WTC11 (cell line): ENCODE results near the gene ARL15. TPM values are rescaled to one million over a fixed set of nuclear protein-coding genes. Genes with fewer than 3 reads are reported as not detected.

ENCODE experiments used
- ATAC-seq: fragments of 200-7000 bp; cut with Tn5 transposase; 2 replicates; pipeline ENCODE4 v1.10.0; 2021; ENCODE audit warnings: mild to moderate bottlenecking, moderate library complexity
- CTCF ChIA-PET: fragments of 300-600 bp; sonication (Branson Sonifier 250); formaldehyde crosslinking; loops from one replicate; lab custom pipeline; 2021; ENCODE audit warnings: antibody characterized with exemption; lab: Charles Lee
- POLR2A ChIA-PET: fragments of 350-600 bp; sonication (Branson Sonifier 250); formaldehyde crosslinking; loops from one replicate; lab custom pipeline; 2021; ENCODE audit warnings: antibody characterized with exemption; lab: Charles Lee
- DNase-seq: peaks from one replicate; pipeline ENCODE4 v3.0.0; 2021; ENCODE audit warnings: low spot score
- H3K27ac Mint-ChIP-seq: 2 replicates; pipeline ENCODE4 v1.8.0; 2021; ENCODE audit warnings: mixed read lengths
- H3K27me3 Mint-ChIP-seq: 2 replicates; pipeline ENCODE4 v1.8.0; 2021; ENCODE audit warnings: low read depth, mild to moderate bottlenecking, moderate library complexity, mixed read lengths
- H3K36me3 Mint-ChIP-seq: 2 replicates; pipeline ENCODE4 v1.8.0; 2021; ENCODE audit warnings: mixed read lengths
- H3K4me1 Mint-ChIP-seq: 2 replicates; pipeline ENCODE4 v1.8.0; 2022; ENCODE audit warnings: mixed read lengths
- H3K4me3 Mint-ChIP-seq: 2 replicates; pipeline ENCODE4 v1.8.0; 2021; ENCODE audit warnings: mild to moderate bottlenecking, moderate library complexity, mixed read lengths
- H3K9me3 Mint-ChIP-seq: 2 replicates; pipeline ENCODE4 v1.8.0; 2021; ENCODE audit warnings: mixed read lengths
- ATF1 ChIP-seq: sonication (generic); formaldehyde crosslinking; IDR thresholded peaks from 2 replicates; pipeline ENCODE4 v1.8.1; 2023; ENCODE audit warnings: mild to moderate bottlenecking, moderate library complexity, missing genetic modification reagents
- CREM ChIP-seq: sonication (generic); formaldehyde crosslinking; IDR thresholded peaks from 2 replicates; pipeline ENCODE4 v1.8.1; 2022; ENCODE audit warnings: mild to moderate bottlenecking, missing genetic modification reagents, moderate library complexity
- EMX1 ChIP-seq: fragments of 250-450 bp; sonication (Bioruptor Pico); IDR thresholded peaks from 2 replicates; pipeline ENCODE4 v1.8.0; 2021; ENCODE audit warnings: mild to moderate bottlenecking
- FOXP1 ChIP-seq: sonication (generic); formaldehyde crosslinking; IDR thresholded peaks from 2 replicates; pipeline ENCODE4 v1.8.0; 2022; ENCODE audit warnings: missing genetic modification reagents, mild to moderate bottlenecking, moderate library complexity, borderline replicate concordance
- FOXP4 ChIP-seq: sonication (generic); formaldehyde crosslinking; IDR thresholded peaks from 2 replicates; pipeline ENCODE4 v1.8.0; 2022; ENCODE audit warnings: mild to moderate bottlenecking, missing genetic modification reagents
- GABPB1 ChIP-seq: sonication (generic); formaldehyde crosslinking; IDR thresholded peaks from 2 replicates; pipeline ENCODE4 v1.8.1; 2023; ENCODE audit warnings: mild to moderate bottlenecking, missing genetic modification reagents
- IRF1 ChIP-seq: sonication (generic); formaldehyde crosslinking; IDR thresholded peaks from 2 replicates; pipeline ENCODE4 v1.8.0; 2023; ENCODE audit warnings: missing genetic modification reagents
- IRF2 ChIP-seq: sonication (generic); formaldehyde crosslinking; IDR thresholded peaks from 2 replicates; pipeline ENCODE4 v1.8.0; 2022; ENCODE audit warnings: low read depth, missing genetic modification reagents, borderline replicate concordance
- JAZF1 ChIP-seq: fragments of 250-450 bp; sonication (Bioruptor Pico); IDR thresholded peaks from 2 replicates; pipeline ENCODE4 v1.9.0; 2021; ENCODE audit warnings: moderate library complexity, mild to moderate bottlenecking, inconsistent platforms
- MYBL2 ChIP-seq: sonication (generic); formaldehyde crosslinking; IDR thresholded peaks from 2 replicates; pipeline ENCODE4 v1.8.1; 2023; ENCODE audit warnings: mild to moderate bottlenecking, moderate library complexity, missing genetic modification reagents
- NFYB ChIP-seq: sonication (generic); formaldehyde crosslinking; conservative IDR thresholded peaks from 2 replicates; pipeline ENCODE4 v1.8.0; 2022; ENCODE audit warnings: low read depth, missing genetic modification reagents
- RELA ChIP-seq: sonication (generic); formaldehyde crosslinking; IDR thresholded peaks from 2 replicates; pipeline ENCODE4 v1.8.1; 2022; ENCODE audit warnings: missing genetic modification reagents, mild to moderate bottlenecking, borderline replicate concordance
- RORB ChIP-seq: fragments of 250-450 bp; sonication (Bioruptor Pico); IDR thresholded peaks from 2 replicates; pipeline ENCODE4 v1.9.0; 2021; ENCODE audit warnings: mild to moderate bottlenecking
- SOX15 ChIP-seq: fragments of 250-450 bp; sonication (Bioruptor Pico); IDR thresholded peaks from 2 replicates; pipeline ENCODE4 v1.9.0; 2021; ENCODE audit warnings: mild to moderate bottlenecking
- TEAD4 ChIP-seq: sonication (generic); formaldehyde crosslinking; IDR thresholded peaks from 2 replicates; pipeline ENCODE4 v1.8.0; 2022; ENCODE audit warnings: mild to moderate bottlenecking, missing genetic modification reagents
- TP53 ChIP-seq: sonication (generic); formaldehyde crosslinking; IDR thresholded peaks from 2 replicates; pipeline ENCODE4 v1.8.1; 2023; ENCODE audit warnings: mild to moderate bottlenecking, missing genetic modification reagents
- ZBTB21 ChIP-seq: sonication (generic); formaldehyde crosslinking; IDR thresholded peaks from 2 replicates; pipeline ENCODE4 v1.8.1; 2023; ENCODE audit warnings: mild to moderate bottlenecking, missing genetic modification reagents, borderline replicate concordance
- ZNF138 ChIP-seq: sonication (generic); formaldehyde crosslinking; conservative IDR thresholded peaks from 2 replicates; pipeline ENCODE4 v1.8.1; 2022; ENCODE audit warnings: mild to moderate bottlenecking, moderate library complexity, missing genetic modification reagents
- total RNA-seq: library from RNA; stranded (reverse); gene quantifications from 3 replicates; pipeline ENCODE4 v1.2.3, GENCODE V29; 2021
- TF ChIP-seq, protein P1 (sequence below): sonication (generic); formaldehyde crosslinking; IDR thresholded peaks from 2 replicates; pipeline ENCODE4 v1.8.1; 2022; ENCODE audit warnings: mild to moderate bottlenecking, moderate library complexity, missing genetic modification reagents
- TF ChIP-seq, protein P2 (sequence below): sonication (generic); formaldehyde crosslinking; IDR thresholded peaks from 2 replicates; pipeline ENCODE4 v1.8.1; 2023; ENCODE audit warnings: mild to moderate bottlenecking, moderate library complexity, missing genetic modification reagents
- TF ChIP-seq, protein P3 (sequence below): fragments of 250-450 bp; sonication (Bioruptor Pico); IDR thresholded peaks from 2 replicates; pipeline ENCODE4 v1.9.0; 2021; ENCODE audit warnings: mild to moderate bottlenecking
- TF ChIP-seq, protein P4 (sequence below): sonication (generic); formaldehyde crosslinking; IDR thresholded peaks from 2 replicates; pipeline ENCODE4 v1.8.0; 2022; ENCODE audit warnings: mild to moderate bottlenecking, missing genetic modification reagents
- TF ChIP-seq, protein P5 (sequence below): fragments of 250-450 bp; sonication (Bioruptor Pico); IDR thresholded peaks from 2 replicates; pipeline ENCODE4 v1.9.0; 2021; ENCODE audit warnings: moderate library complexity, mild to moderate bottlenecking, inconsistent platforms, borderline replicate concordance
- TF ChIP-seq, protein P6 (sequence below): sonication (generic); formaldehyde crosslinking; IDR thresholded peaks from 2 replicates; pipeline ENCODE4 v1.8.0; 2022; ENCODE audit warnings: mild to moderate bottlenecking, missing genetic modification reagents

ARL15 gene
- total RNA-seq, 1 experiment from 2014 or later: 20.1 TPM

GRCh38 chr5:53987101-53987500 is 323.3 kb downstream of the ARL15 start:
- ChIA-PET CTCF (no interaction called here), POLR2A (interaction anchor here (0.6 kb wide), 1 partner anchor 106 kb away, joined by 3 read pairs; no protein-coding TSS in a partner anchor)
- Mint-ChIP-seq H3K9me3 (peaks cover 7% of the 10 kb centered on the region), H3K27ac (no peak overlapping the region), H3K4me1 (peaks cover 41% of the 10 kb centered on the region), H3K36me3 (peaks cover 7% of the 10 kb centered on the region), H3K27me3 (no peaks in the 10 kb centered on the region), H3K4me3 (no peak overlapping the region)
- ATAC-seq: no peak
- TF ChIP-seq FOXP4 (no peak), ZBTB21 (no peak), SOX15 (CRISPR knock-in tag) (no peak), MYBL2 (CRISPR knock-in tag) (no peak), TP53 (no peak), NFYB (CRISPR knock-in tag) (no peak), ZNF138 (CRISPR knock-in tag) (no peak), RORB (CRISPR knock-in tag) (no peak), ATF1 (CRISPR knock-in tag) (no peak), CREM (CRISPR knock-in tag) (no peak), GABPB1 (no peak), IRF2 (no peak), JAZF1 (CRISPR knock-in tag) (no peak), EMX1 (no peak)
- TF ChIP-seq, protein P1, sequence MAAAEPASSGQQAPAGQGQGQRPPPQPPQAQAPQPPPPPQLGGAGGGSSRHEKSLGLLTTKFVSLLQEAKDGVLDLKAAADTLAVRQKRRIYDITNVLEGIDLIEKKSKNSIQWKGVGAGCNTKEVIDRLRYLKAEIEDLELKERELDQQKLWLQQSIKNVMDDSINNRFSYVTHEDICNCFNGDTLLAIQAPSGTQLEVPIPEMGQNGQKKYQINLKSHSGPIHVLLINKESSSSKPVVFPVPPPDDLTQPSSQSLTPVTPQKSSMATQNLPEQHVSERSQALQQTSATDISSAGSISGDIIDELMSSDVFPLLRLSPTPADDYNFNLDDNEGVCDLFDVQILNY: no peak
- TF ChIP-seq, protein P2, sequence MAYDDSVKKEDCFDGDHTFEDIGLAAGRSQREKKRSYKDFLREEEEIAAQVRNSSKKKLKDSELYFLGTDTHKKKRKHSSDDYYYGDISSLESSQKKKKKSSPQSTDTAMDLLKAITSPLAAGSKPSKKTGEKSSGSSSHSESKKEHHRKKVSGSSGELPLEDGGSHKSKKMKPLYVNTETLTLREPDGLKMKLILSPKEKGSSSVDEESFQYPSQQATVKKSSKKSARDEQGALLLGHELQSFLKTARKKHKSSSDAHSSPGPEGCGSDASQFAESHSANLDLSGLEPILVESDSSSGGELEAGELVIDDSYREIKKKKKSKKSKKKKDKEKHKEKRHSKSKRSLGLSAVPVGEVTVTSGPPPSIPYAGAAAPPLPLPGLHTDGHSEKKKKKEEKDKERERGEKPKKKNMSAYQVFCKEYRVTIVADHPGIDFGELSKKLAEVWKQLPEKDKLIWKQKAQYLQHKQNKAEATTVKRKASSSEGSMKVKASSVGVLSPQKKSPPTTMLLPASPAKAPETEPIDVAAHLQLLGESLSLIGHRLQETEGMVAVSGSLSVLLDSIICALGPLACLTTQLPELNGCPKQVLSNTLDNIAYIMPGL (CRISPR knock-in tag): no peak
- TF ChIP-seq, protein P3, sequence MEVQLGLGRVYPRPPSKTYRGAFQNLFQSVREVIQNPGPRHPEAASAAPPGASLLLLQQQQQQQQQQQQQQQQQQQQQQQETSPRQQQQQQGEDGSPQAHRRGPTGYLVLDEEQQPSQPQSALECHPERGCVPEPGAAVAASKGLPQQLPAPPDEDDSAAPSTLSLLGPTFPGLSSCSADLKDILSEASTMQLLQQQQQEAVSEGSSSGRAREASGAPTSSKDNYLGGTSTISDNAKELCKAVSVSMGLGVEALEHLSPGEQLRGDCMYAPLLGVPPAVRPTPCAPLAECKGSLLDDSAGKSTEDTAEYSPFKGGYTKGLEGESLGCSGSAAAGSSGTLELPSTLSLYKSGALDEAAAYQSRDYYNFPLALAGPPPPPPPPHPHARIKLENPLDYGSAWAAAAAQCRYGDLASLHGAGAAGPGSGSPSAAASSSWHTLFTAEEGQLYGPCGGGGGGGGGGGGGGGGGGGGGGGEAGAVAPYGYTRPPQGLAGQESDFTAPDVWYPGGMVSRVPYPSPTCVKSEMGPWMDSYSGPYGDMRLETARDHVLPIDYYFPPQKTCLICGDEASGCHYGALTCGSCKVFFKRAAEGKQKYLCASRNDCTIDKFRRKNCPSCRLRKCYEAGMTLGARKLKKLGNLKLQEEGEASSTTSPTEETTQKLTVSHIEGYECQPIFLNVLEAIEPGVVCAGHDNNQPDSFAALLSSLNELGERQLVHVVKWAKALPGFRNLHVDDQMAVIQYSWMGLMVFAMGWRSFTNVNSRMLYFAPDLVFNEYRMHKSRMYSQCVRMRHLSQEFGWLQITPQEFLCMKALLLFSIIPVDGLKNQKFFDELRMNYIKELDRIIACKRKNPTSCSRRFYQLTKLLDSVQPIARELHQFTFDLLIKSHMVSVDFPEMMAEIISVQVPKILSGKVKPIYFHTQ (CRISPR knock-in tag): no peak
- TF ChIP-seq, protein P4, sequence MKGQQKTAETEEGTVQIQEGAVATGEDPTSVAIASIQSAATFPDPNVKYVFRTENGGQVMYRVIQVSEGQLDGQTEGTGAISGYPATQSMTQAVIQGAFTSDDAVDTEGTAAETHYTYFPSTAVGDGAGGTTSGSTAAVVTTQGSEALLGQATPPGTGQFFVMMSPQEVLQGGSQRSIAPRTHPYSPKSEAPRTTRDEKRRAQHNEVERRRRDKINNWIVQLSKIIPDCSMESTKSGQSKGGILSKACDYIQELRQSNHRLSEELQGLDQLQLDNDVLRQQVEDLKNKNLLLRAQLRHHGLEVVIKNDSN (CRISPR knock-in tag): no peak
- DNase-seq: no peak

DNA sequence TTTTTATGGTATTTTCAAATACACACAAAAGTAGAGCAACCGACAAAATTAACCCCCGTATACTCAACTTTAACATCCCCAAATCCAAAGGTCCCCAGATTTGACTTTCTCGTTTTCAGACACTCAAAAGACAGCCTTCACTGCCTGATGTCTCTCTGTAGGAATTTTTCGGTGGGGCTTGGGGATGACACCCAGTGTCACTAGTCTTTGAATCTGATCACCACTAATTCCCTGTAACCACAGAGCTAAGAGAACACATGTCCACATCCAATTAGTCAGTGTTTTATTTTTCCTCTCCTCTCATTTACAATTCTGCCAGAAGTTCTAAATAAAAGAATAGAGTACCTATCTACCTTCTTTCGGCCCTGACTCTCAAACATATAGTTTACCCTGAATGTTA is 324.6 kb downstream of the ARL15 start:
- H3K4me1 Mint-ChIP-seq: peaks cover 38% of the 10 kb centered on the region
- ATAC-seq: no peak
- peaks cover 7% of the 10 kb centered on the region for H3K9me3 Mint-ChIP-seq
- H3K27me3 Mint-ChIP-seq: no peaks in the 10 kb centered on the region
- H3K4me3 Mint-ChIP-seq: no peak overlapping the region
- no peak overlapping the region for H3K27ac Mint-ChIP-seq
- no peak for DNase-seq
- H3K36me3 Mint-ChIP-seq: peaks cover 10% of the 10 kb centered on the region
- ChIA-PET POLR2A (no interaction called here), CTCF (no interaction called here)
- TF ChIP-seq TP53: no peak
- TF ChIP-seq, protein P4 (CRISPR knock-in tag): no peak
- TF ChIP-seq RELA: no peak
- no peak for TF ChIP-seq FOXP1
- TF ChIP-seq, protein P5, sequence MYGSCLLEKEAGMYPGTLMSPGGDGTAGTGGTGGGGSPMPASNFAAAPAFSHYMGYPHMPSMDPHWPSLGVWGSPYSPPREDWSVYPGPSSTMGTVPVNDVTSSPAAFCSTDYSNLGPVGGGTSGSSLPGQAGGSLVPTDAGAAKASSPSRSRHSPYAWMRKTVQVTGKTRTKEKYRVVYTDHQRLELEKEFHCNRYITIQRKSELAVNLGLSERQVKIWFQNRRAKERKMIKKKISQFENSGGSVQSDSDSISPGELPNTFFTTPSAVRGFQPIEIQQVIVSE (CRISPR knock-in tag): no peak
- TF ChIP-seq, protein P6, sequence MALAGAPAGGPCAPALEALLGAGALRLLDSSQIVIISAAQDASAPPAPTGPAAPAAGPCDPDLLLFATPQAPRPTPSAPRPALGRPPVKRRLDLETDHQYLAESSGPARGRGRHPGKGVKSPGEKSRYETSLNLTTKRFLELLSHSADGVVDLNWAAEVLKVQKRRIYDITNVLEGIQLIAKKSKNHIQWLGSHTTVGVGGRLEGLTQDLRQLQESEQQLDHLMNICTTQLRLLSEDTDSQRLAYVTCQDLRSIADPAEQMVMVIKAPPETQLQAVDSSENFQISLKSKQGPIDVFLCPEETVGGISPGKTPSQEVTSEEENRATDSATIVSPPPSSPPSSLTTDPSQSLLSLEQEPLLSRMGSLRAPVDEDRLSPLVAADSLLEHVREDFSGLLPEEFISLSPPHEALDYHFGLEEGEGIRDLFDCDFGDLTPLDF (CRISPR knock-in tag): no peak
- TF ChIP-seq IRF1 (CRISPR knock-in tag): no peak
- no peak for TF ChIP-seq TEAD4 (CRISPR knock-in tag)
